CD4-positive, alpha-beta T cell treated with Interleukin-4 for 4 hours (primary cell): Measurements from ENCODE around the gene DMC1.
"Not testable (repeated sequence)": the region's sequence is repeated elsewhere in the genome, so short reads cannot be mapped to it uniquely, and the experiment has no call there.

Experiments used
- DNase-seq: peaks from one replicate; pipeline ENCODE4 v3.0.0-alpha.2; 2020

Gene DMC1

DNA sequence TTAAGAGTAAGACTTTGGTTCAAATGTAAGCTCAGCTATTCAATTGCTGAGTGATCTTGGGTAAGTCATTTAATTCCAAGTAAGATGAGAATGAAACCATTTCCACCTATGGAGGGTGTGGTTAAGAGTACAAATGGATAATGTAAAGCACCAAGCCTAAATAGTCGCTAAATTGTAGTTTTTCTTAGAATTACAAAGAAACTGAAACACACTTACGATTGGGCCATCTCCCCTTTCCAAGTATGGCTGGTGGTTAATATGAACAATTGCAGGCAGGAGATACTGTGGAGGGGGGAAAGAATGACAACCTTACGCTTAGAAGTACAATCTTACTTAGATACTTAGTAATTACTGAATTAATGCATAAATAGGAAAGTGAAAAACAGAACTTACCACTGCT lies 72.1 kb downstream of the DMC1 start:
- no peak for DNase-seq

DNA sequence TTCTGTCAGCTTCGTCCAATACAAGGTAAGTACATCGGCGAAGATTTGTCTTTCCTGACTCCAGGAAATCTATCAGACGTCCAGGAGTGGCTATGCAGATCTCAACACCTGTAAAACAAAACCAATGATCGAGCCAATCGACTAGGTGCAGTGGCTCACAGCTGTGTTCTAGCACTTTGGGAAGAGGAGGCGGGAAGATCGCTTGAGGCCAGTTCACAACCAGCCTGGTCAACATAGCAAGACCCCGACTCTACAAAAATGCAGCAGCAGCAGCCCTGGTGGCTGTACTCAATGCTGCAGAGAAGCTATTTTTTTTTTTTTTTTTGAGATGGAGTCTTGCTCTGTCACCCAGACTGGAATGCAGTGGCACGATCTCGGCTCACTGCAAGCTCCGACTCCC lies 75.0 kb downstream of the DMC1 start:
- DNase-seq, result no peak

GRCh38 chr22:38494498-38494897 lies 75.5 kb downstream of the DMC1 start:
- DNase-seq, result no peak

DNA sequence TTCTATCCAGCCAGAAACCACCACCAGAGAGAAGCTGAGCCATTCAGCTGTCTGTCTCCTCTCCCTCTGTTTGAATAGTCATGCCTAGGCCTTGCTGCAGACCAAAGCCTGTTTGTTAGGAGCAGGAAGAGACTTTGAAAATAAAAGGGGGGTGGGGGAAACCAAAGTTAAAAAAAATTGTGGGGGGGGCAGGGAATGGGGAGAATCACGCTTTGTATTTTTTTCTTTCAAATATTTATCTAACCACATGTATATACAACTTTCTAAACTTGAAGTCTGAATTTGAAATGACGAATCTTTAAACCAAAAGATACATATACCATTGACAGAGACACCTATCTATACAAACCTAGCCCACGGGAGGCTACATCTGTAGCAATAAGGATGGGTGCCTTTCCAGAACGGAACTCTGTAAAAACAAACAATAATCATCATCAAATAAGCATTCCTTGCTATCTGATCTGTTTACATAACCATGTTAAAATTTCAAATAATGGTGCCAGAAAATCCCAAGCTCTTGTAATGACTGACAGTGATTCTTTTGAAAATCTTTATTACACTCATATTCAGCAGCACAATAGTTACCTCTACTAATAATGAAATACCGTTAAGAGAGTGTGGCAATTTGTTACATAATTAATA lies 78.2 kb downstream of the DMC1 start:
- no peak for DNase-seq

GRCh38 chr22:38490915-38491314 lies 79.1 kb downstream of the DMC1 start:
- no peak for DNase-seq

- DNase-seq, result no peak
Measured at GRCh38 chr22:38490475-38490874, 79.5 kb downstream of the DMC1 start.

DNA sequence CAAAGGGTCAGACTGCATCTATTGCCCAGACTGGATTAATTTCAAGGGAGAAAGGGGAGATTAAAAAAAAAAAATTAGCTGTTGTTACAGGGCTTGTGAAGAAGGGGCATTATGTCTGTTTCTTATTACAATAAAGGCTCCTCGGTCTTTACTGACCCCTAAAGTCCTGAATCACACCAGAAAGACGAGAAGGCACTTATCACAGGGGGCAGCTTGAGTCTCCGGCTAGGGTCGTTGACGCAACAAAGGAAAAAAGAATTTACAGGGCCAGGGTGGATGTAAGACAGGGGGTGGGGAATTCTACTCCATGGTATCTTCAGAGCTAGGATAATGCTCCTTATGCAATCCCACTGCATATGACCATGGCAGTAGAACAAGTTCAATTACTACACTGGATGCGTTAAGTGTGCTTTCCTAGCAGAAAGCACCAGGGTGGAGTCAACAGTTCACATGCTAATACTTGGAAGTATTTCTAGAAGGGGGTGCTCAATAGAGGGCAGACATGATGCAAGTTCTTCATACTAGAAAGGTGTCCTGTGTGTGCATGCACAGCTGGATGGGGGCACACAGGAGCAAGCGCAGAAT lies 80.3 kb downstream of the DMC1 start:
- DNase-seq, result no peak

- DNase-seq, result no peak
Measured at GRCh38 chr22:38489142-38489541, 80.8 kb downstream of the DMC1 start.

GRCh38 chr22:38487946-38488345 lies 82.0 kb downstream of the DMC1 start:
- no peak for DNase-seq

- no peak for DNase-seq
Measured at GRCh38 chr22:38485783-38486182, 84.2 kb downstream of the DMC1 start.

GRCh38 chr22:38484244-38484643 lies 85.7 kb downstream of the DMC1 start:
- no peak for DNase-seq

DNA sequence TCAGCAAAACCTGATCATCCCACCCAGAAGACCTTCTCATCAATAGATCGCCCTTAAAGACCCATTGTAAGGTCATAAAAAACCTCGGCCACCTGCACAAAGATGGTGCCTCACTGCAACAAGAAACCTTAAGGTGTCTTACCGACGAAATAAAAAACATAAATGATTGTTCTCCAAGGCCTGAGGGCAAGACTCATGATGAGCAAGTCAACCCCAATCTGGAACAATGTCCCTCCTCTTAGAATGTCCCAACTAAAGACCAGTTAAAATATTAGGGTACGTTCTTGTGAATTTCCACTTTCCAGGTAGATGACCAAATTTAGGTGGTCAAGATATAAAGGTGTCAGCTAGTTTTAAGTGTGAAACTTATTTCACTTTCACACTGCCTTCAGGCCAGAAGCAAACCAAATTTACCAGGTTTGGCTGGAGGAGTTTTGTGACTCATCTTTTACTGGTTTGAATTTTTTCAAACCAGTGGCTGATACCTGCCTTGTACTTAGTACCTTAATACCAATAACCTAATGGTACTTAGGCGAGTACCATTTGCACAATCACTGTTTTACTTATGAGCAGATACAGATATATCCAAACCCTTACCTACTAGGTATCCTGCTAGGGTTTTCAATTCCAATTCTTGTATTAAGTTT lies 87.2 kb downstream of the DMC1 start:
- no peak for DNase-seq

GRCh38 chr22:38481871-38482332 lies 88.1 kb downstream of the DMC1 start:
- DNase-seq, result no peak

GRCh38 chr22:38481162-38481870 lies 88.7 kb downstream of the DMC1 start:
- no peak for DNase-seq

GRCh38 chr22:38479096-38479837 lies 90.7 kb downstream of the DMC1 start:
- DNase-seq, result no peak

DNA sequence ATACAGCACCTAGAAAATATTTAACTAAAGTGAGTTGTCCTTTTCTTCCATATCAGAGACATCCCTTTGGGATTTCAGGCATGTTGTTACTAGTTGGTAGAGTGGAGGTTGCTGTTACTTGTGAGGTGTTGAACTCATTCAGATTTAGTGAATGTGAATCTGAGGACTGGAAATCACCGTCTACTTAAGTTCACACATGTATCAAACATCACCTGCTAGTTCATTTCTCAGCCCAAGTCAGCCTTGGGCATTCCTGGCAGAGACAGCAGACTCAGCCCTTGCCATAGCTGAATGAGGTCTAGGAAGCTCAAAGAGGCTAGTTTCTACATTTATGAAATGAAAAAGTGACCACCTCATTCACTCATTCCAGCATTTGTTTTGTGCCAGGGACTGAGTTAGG lies 92.4 kb downstream of the DMC1 start:
- DNase-seq, result no peak

DNA sequence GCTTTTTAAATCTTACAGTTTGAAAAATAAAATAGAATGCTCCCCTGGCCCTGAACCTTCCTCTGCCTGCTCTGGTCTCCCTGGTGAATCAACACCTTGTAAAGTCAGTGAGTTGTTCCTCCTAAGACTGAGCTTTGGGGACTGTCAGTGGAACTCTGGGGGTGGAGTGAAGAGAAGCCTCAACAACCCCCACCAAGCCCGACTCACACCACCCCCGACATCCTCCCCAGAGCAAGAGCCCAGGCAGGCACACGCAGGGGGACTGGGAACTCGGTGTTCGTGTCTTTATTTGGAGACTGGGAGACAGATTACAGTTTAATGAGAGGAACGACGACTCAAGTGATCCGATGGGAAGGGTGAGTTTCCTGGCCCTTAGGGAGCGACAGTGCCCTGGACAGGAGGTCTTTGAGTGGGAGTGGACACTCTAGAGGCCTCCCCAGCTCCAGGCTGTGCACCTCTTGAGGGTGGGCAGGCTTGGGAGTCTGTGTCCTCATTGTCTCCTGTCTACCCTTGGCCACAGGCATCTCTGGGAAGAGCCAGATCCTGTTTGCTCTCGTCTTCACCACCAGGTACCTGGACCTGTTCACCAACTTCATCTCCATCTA lies 95.9 kb downstream of the DMC1 start:
- DNase-seq, result no peak

DNA sequence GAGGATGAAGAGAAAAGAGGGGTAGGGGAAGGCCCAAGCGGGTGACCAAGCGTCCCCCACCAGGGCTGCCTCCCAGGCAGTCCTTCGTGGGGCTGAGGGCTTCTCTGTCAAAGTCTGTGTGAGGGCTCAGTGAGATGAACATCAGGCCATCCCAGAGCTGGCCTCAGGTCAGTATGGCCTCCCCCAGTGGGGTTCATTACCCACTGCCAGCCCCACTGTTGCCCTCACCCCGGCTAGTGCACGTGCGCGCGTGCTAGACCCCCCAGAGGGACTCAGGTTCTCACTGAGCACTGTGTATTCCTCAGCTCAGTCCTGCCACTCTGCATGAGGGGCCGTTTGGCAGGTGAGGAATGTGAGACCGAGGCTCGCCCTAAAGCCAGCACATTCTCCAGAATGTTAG lies 98.7 kb downstream of the DMC1 start:
- no peak for DNase-seq

- DNase-seq, result not testable (repeated sequence)
Measured at GRCh38 chr22:38470179-38470578, 99.8 kb downstream of the DMC1 start.

GRCh38 chr22:38469306-38469781 lies 100.6 kb downstream of the DMC1 start:
- DNase-seq, result no peak
